ENCODE data around the gene SLC32A1.

DNA sequence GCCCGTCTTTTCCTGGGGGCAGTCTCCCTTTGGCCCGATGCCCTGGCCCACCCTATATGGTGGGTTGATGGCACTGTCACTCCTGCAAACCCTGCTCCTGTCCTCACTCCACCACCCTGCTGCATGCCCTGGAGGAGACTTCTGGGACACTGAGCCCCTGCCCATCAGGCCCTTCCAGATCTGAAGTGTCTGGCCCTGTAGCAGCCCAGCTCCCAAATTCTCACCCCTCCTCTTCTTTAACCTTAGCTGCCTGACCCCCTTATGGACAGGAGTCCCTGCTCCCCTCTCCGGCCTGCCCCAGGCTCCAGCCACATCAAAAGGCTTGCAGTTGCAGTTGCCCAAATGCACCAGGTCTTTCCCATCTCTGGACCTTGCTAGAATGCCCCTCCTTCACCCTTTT lies 20.8 kb upstream of the SLC32A1 start:
- TF ChIP-seq POLR2A (IDR thresholded peaks at IDR 0.05) (no peak), EP300 (IDR thresholded peaks at IDR 0.05) (no peak)
- TF ChIP-seq, protein P1, sequence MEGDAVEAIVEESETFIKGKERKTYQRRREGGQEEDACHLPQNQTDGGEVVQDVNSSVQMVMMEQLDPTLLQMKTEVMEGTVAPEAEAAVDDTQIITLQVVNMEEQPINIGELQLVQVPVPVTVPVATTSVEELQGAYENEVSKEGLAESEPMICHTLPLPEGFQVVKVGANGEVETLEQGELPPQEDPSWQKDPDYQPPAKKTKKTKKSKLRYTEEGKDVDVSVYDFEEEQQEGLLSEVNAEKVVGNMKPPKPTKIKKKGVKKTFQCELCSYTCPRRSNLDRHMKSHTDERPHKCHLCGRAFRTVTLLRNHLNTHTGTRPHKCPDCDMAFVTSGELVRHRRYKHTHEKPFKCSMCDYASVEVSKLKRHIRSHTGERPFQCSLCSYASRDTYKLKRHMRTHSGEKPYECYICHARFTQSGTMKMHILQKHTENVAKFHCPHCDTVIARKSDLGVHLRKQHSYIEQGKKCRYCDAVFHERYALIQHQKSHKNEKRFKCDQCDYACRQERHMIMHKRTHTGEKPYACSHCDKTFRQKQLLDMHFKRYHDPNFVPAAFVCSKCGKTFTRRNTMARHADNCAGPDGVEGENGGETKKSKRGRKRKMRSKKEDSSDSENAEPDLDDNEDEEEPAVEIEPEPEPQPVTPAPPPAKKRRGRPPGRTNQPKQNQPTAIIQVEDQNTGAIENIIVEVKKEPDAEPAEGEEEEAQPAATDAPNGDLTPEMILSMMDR (IDR thresholded peaks at IDR 0.05) = no peak

All from ovary (tissue), 3 donors.